ENCODE measurements around the gene TBC1D22A. TPM values are rescaled to one million over a fixed set of nuclear protein-coding genes. Genes with fewer than 3 reads are reported as not detected.
A peak's percentile ranks its signal among the peaks of the same experiment; 100 is the strongest.

Gene TBC1D22A
- total and polyA plus RNA-seq, 9 donors, result 12.5 to 25.6 (median 18.5) TPM

- Histone ChIP-seq H3K27ac (no peak overlapping the region), H3K27me3 (no peaks in the 10 kb centered on the region), H3K9me3 (no peaks in the 10 kb centered on the region), H3K4me1 (ENCODE audit: insufficient read depth) (no peaks in the 10 kb centered on the region), H3K36me3 (no peaks in the 10 kb centered on the region), H3K4me3 (no peak overlapping the region)
- intact Hi-C loops (cut with DNase I), result no loop called here
- WGBS, 3 donors, result 91 to 94% (median 93%) methylated on average over 14 of the region's 14 CpGs
- no peak for TF ChIP-seq EP300 (IDR thresholded peaks at IDR 0.05)
- TF ChIP-seq, protein P1, sequence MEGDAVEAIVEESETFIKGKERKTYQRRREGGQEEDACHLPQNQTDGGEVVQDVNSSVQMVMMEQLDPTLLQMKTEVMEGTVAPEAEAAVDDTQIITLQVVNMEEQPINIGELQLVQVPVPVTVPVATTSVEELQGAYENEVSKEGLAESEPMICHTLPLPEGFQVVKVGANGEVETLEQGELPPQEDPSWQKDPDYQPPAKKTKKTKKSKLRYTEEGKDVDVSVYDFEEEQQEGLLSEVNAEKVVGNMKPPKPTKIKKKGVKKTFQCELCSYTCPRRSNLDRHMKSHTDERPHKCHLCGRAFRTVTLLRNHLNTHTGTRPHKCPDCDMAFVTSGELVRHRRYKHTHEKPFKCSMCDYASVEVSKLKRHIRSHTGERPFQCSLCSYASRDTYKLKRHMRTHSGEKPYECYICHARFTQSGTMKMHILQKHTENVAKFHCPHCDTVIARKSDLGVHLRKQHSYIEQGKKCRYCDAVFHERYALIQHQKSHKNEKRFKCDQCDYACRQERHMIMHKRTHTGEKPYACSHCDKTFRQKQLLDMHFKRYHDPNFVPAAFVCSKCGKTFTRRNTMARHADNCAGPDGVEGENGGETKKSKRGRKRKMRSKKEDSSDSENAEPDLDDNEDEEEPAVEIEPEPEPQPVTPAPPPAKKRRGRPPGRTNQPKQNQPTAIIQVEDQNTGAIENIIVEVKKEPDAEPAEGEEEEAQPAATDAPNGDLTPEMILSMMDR (IDR thresholded peaks at IDR 0.05), result no peak
- no peak for TF ChIP-seq POLR2A (IDR thresholded peaks at IDR 0.05)
- peak in 1 of 5 donors; percentile 12 for DNase-seq
These were observed 306.8 kb downstream of the TBC1D22A start for GRCh38 chr22:47069270-47069669.

GRCh38 chr22:47071078-47071806 is 308.8 kb downstream of the TBC1D22A start:
- Histone ChIP-seq H3K4me1 (ENCODE audit: insufficient read depth) (no peaks in the 10 kb centered on the region), H3K9me3 (no peaks in the 10 kb centered on the region), H3K4me3 (no peak overlapping the region), H3K36me3 (no peaks in the 10 kb centered on the region), H3K27me3 (no peaks in the 10 kb centered on the region), H3K27ac (no peak overlapping the region)
- intact Hi-C loops (cut with DNase I), result no loop called here
- DNase-seq, result no peak
- no peak for TF ChIP-seq POLR2A (IDR thresholded peaks at IDR 0.05)
- TF ChIP-seq EP300 (IDR thresholded peaks at IDR 0.05), result no peak
- TF ChIP-seq, protein P1 (IDR thresholded peaks at IDR 0.05), result no peak
- WGBS, 3 donors, result 80 to 87% (median 87%) methylated on average over 11 of the region's 11 CpGs

DNA sequence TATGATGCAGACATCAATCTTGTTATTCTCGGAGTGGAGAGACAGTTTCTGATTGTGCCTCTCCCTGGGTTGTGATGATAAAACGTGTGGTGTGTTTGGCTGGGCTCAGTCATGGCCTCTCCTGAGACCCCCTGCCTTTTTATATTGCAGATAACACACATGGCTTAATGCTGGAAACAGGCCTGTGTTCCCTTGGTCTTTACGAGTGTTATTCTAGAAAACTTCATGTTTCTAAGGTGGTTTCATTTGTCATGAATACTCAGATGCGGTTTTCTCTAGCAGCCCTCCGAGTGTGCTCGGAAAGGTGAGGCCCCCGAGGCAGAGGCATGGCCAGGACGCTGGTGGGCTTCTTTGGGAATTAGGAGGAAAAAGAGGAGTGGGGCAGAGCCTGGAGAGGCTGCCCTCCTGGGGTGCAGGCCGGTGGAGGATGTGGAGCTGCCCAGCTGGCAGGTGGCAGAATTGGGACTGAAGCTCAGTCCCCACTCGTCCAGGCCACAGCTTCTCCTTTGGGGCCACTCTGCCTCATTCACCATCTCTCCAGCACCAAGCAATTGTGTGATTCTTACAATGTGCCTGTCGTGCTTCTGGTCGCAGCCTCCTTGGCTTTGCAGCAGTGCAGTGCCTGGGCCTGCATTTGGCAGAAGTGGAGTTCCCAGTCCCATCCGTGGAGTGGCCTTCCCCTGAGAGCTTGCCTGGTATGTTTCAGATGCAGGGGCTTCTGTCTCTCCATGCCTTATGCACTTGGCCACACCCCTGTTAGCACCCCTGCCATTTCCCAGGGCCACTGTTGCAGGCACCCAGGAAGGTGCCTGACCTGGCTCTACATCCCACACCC is 309.6 kb downstream of the TBC1D22A start:
- intact Hi-C loops (cut with DNase I), result no loop called here
- H3K27me3 ChIP-seq, result no peaks in the 10 kb centered on the region
- WGBS, 3 donors, result 79 to 82% (median 81%) methylated on average over 13 of the region's 13 CpGs
- DNase-seq, result no peak
- H3K9me3 ChIP-seq, result no peaks in the 10 kb centered on the region
- TF ChIP-seq, protein P1 (IDR thresholded peaks at IDR 0.05), result no peak
- no peak for TF ChIP-seq EP300 (IDR thresholded peaks at IDR 0.05)
- no peak for TF ChIP-seq POLR2A (IDR thresholded peaks at IDR 0.05)
- no peaks in the 10 kb centered on the region for H3K4me1 ChIP-seq (ENCODE audit: insufficient read depth)
- H3K27ac ChIP-seq, result no peak overlapping the region
- H3K4me3 ChIP-seq, result no peak overlapping the region
- H3K36me3 ChIP-seq, result no peaks in the 10 kb centered on the region

DNA sequence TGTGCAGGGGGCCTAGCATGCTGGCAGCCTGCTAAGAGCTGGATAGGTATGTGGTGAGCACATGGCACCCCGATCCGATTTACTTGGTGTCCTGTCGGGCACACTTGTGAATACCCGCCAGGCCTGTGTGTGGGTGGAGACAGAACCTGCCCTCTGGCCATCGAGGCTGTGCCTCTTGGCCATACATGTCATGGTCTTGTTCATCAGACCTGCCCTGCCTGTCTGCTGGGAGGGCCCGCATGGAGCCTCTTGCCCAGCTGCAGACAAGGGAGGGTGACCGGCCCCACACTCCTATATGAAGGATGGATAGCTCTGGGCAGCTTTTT is 310.2 kb downstream of the TBC1D22A start:
- WGBS, 3 donors, result 90 to 96% (median 95%) methylated on average over 7 of the region's 7 CpGs
- intact Hi-C loops (cut with DNase I), result no loop called here
- TF ChIP-seq POLR2A (IDR thresholded peaks at IDR 0.05) (no peak), EP300 (IDR thresholded peaks at IDR 0.05) (no peak)
- TF ChIP-seq, protein P1 (IDR thresholded peaks at IDR 0.05), result no peak

More for the DNA sequence above, 310.2 kb downstream of the TBC1D22A start:
- Histone ChIP-seq H3K9me3 (no peaks in the 10 kb centered on the region), H3K4me1 (ENCODE audit: insufficient read depth) (no peaks in the 10 kb centered on the region), H3K4me3 (no peak overlapping the region), H3K27ac (no peak overlapping the region), H3K36me3 (no peaks in the 10 kb centered on the region), H3K27me3 (no peaks in the 10 kb centered on the region)
- no peak for DNase-seq

All from ovary (tissue), 9 donors.